Astrocyte (in vitro differentiated cells and primary cell): Measurements from ENCODE around the gene RNF26.

Experiments used
- CTCF ChIP-seq: IDR thresholded peaks from 2 replicates; pipeline ENCODE4 v1.5.1; 2011; ENCODE audit warnings: low read depth, mild to moderate bottlenecking, inconsistent platforms, low read length, moderate library complexity; ENCODE audit not compliant: insufficient read depth
- EZH2 ChIP-seq: IDR thresholded peaks from 2 replicates; pipeline ENCODE4 v1.6.1; 2012; ENCODE audit warnings: mild to moderate bottlenecking, low read length, inconsistent platforms; ENCODE audit not compliant: insufficient read depth

GRCh38 chr11:119297938-119298337, 36.4 kb upstream of the RNF26 start:
- TF ChIP-seq CTCF, result no peak
- no peak for TF ChIP-seq EZH2
